RWPE1 (cell line): ENCODE results near the gene CHMP4A.

Experiments
- CTCF ChIA-PET: fragments of 350-600 bp; sonication (Branson Sonifier 250); formaldehyde crosslinking; extraction: SDS; loops from one replicate; lab custom pipeline; 2021; lab: Yijun Ruan, JAX
- POLR2A ChIA-PET: fragments of 400-600 bp; formaldehyde crosslinking; extraction: SDS; loops from one replicate; lab custom pipeline; 2020; ENCODE audit warnings: antibody characterized with exemption; ENCODE audit not compliant: low non-redundant PET; lab: Yijun Ruan, JAX
- DNase-seq: peaks from one replicate; pipeline ENCODE4 v3.0.0; 2012; ENCODE audit warnings: low spot score
- H3K27ac ChIP-seq: fragments of 450-650 bp; 2 replicates; pipeline ENCODE4 v1.5.1; 2017
- CTCF ChIP-seq: fragments of 450-650 bp; conservative IDR thresholded peaks from 2 replicates; pipeline ENCODE4 v1.5.1; 2017; ENCODE audit warnings: low read depth, mild to moderate bottlenecking

Gene CHMP4A

GRCh38 chr14:24212924-24213865 lies at the start of gene CHMP4A:
Gene CHMP4A, minus strand, starts transcription at chr14:24213488. Its CDS starts 49 bp downstream, at chr14:24213439.
- CTCF ChIA-PET = interaction anchor here (1.4 kb wide), 1 partner anchor 18 kb away, joined by 4 read pairs; the partner anchor contains the start of gene TM9SF1
- peak within 1 kb of the TSS; percentile 96 for H3K27ac ChIP-seq
- POLR2A ChIA-PET = no interaction called here
- no peak for TF ChIP-seq CTCF
- peak; percentile 97 for DNase-seq

GRCh38 chr14:24261969-24262327 lies 48.7 kb upstream of the CHMP4A start:
- no peak for DNase-seq
- H3K27ac ChIP-seq = peak overlapping the region; percentile 96
- POLR2A ChIA-PET = interaction anchor here (1.8 kb wide), 1 partner anchor 19 kb away, joined by 5 read pairs; the partner anchor contains the start of gene TINF2
- CTCF ChIA-PET = no interaction called here
- no peak for TF ChIP-seq CTCF

- H3K27ac ChIP-seq = peak overlapping the region; percentile 96
- no peak for DNase-seq
- POLR2A ChIA-PET = interaction anchor here (0.6 to 1.8 kb wide), 3 partner anchors 14 to 22 kb away, joined by 3 to 5 read pairs (median 3); partner anchors contain the start of gene TINF2
- CTCF ChIA-PET = interaction anchor here (0.6 kb wide), 1 partner anchor 19 kb away, joined by 3 read pairs; no protein-coding TSS in a partner anchor
- no peak for TF ChIP-seq CTCF
Measured at GRCh38 chr14:24261256-24261968, 48.1 kb upstream of the CHMP4A start.

- POLR2A ChIA-PET = interaction anchor here (0.6 to 1.8 kb wide), 3 partner anchors 15 to 22 kb away, joined by 3 to 5 read pairs (median 3); partner anchors contain the start of gene TINF2
- no peak for DNase-seq
- peak overlapping the region; percentile 96 for H3K27ac ChIP-seq
- TF ChIP-seq CTCF = no peak
- CTCF ChIA-PET = interaction anchor here (0.6 kb wide), 2 partner anchors 20 to 244 kb away, joined by 3 to 4 read pairs; no protein-coding TSS in a partner anchor
Measured at GRCh38 chr14:24260780-24261157, 47.5 kb upstream of the CHMP4A start.

GRCh38 chr14:24260026-24260779 lies 46.9 kb upstream of the CHMP4A start:
- CTCF ChIA-PET = interaction anchor here (0.6 kb wide), 1 partner anchor 245 kb away, joined by 4 read pairs; no protein-coding TSS in a partner anchor
- peak overlapping the region; percentile 96 for H3K27ac ChIP-seq
- no peak for TF ChIP-seq CTCF
- DNase-seq = no peak
- POLR2A ChIA-PET = interaction anchor here (0.6 to 1.8 kb wide), 2 partner anchors 16 to 17 kb away, joined by 3 to 5 read pairs; partner anchors contain the start of gene TINF2
